Measurements from ENCODE around the gene ZNF750.

DNA sequence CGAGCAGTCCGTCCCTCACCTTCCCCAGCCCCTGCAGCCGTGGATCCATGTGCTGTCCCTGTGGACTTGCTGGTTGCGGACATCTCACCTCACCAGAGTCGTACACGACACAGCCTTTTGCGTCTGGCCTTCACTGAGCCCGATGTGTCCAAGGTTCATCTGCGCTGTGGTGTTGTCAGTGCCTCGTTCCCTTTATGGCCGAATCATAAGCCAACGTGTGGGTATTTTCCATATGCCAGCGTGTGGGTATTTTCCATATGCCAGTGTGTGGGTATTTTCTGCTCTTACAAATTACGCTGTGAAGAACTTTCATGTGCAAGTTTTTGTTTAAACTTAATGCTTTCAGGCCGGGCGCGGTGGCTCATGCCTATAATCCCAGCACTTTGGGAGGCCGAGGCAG lies 56.3 kb downstream of the ZNF750 start:
- TF ChIP-seq, protein P1, sequence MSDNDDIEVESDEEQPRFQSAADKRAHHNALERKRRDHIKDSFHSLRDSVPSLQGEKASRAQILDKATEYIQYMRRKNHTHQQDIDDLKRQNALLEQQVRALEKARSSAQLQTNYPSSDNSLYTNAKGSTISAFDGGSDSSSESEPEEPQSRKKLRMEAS (IDR thresholded peaks at IDR 0.05; ENCODE audit: low read depth, low read length): no peak
- TF ChIP-seq POLR2AphosphoS5 (IDR thresholded peaks at IDR 0.05; ENCODE audit: low read length) (no peak), EZH2 (IDR thresholded peaks at IDR 0.05; ENCODE audit: borderline replicate concordance, control insufficient read depth, low read depth, low read length) (no peak)
- TF ChIP-seq, protein P2, sequence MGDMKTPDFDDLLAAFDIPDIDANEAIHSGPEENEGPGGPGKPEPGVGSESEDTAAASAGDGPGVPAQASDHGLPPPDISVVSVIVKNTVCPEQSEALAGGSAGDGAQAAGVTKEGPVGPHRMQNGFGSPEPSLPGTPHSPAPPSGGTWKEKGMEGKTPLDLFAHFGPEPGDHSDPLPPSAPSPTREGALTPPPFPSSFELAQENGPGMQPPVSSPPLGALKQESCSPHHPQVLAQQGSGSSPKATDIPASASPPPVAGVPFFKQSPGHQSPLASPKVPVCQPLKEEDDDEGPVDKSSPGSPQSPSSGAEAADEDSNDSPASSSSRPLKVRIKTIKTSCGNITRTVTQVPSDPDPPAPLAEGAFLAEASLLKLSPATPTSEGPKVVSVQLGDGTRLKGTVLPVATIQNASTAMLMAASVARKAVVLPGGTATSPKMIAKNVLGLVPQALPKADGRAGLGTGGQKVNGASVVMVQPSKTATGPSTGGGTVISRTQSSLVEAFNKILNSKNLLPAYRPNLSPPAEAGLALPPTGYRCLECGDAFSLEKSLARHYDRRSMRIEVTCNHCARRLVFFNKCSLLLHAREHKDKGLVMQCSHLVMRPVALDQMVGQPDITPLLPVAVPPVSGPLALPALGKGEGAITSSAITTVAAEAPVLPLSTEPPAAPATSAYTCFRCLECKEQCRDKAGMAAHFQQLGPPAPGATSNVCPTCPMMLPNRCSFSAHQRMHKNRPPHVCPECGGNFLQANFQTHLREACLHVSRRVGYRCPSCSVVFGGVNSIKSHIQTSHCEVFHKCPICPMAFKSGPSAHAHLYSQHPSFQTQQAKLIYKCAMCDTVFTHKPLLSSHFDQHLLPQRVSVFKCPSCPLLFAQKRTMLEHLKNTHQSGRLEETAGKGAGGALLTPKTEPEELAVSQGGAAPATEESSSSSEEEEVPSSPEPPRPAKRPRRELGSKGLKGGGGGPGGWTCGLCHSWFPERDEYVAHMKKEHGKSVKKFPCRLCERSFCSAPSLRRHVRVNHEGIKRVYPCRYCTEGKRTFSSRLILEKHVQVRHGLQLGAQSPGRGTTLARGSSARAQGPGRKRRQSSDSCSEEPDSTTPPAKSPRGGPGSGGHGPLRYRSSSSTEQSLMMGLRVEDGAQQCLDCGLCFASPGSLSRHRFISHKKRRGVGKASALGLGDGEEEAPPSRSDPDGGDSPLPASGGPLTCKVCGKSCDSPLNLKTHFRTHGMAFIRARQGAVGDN (IDR thresholded peaks at IDR 0.05): no peak
